Esophagus muscularis mucosa (tissue), 3 donors: ENCODE measurements around the gene WNT9A.

Experiments used
- POLR2A ChIP-seq: fragments of 450-650 bp; IDR thresholded peaks from one replicate; pipeline ENCODE4 v1.6.1; 2017; ENCODE audit warnings: antibody characterized with exemption, moderate library complexity, mild to moderate bottlenecking, low read depth
- POLR2AphosphoS5 ChIP-seq, 2 donors: sonication (generic); formaldehyde crosslinking; IDR thresholded peaks; one replicate each; pipeline ENCODE4 v1.6.1; 2017; ENCODE audit warnings: antibody characterized with exemption in 2 of 2
- TF ChIP-seq, protein P1 (sequence below), 3 experiments: fragments of 200-600 bp in 2 of 3; fragments of 450-650 bp in 1 of 3; sonication (generic) in 2 of 3; IDR thresholded peaks; one replicate each; pipeline ENCODE4 v1.5.1; 2017 to 2019; ENCODE audit warnings: antibody characterized with exemption in 3 of 3, mild to moderate bottlenecking in 2 of 3, moderate library complexity in 1 of 3

DNA sequence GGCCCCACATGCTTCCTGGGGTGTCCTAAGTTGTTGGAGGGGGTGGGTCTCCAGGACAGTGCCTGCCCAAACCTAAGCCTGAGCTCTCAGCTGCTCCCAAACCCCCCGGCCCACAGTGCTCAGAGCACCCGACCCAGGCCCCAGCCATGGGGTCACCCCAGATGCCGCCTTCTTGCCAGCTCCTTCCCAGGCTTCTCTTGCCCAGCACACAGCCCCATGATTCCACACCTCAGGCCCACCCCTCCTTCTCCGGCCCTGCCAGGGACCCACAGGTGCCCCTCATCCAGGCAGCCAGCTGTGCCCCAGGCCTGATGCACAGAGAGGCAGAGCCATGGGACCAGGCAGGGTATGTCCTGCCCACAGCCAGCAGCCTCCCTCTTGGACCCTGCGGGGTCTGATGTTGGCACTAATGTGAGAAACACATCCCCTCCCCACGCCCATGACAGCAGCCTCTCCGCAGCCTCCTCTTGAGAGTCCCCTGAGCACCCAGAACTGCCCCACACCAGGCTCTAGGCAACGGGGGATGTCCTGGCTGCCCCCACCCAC is 4.9 kb downstream of the WNT9A start:
- TF ChIP-seq, protein P1, sequence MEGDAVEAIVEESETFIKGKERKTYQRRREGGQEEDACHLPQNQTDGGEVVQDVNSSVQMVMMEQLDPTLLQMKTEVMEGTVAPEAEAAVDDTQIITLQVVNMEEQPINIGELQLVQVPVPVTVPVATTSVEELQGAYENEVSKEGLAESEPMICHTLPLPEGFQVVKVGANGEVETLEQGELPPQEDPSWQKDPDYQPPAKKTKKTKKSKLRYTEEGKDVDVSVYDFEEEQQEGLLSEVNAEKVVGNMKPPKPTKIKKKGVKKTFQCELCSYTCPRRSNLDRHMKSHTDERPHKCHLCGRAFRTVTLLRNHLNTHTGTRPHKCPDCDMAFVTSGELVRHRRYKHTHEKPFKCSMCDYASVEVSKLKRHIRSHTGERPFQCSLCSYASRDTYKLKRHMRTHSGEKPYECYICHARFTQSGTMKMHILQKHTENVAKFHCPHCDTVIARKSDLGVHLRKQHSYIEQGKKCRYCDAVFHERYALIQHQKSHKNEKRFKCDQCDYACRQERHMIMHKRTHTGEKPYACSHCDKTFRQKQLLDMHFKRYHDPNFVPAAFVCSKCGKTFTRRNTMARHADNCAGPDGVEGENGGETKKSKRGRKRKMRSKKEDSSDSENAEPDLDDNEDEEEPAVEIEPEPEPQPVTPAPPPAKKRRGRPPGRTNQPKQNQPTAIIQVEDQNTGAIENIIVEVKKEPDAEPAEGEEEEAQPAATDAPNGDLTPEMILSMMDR (IDR thresholded peaks at IDR 0.05) = no peak
- TF ChIP-seq POLR2AphosphoS5 (IDR thresholded peaks at IDR 0.05) = no peak
- TF ChIP-seq POLR2A = no peak
